SK-N-MC (cell line): ENCODE results near the gene SENP8.

ENCODE experiments used
- EZH2 ChIP-seq: fragments of 200-600 bp; sonication (generic); IDR thresholded peaks from one replicate; pipeline ENCODE4 v1.6.1; 2017; ENCODE audit warnings: antibody characterized with exemption
- FOXP2 ChIP-seq: optimal IDR thresholded peaks from 2 replicates; pipeline ENCODE3; 2011; ENCODE audit warnings: mild to moderate bottlenecking, moderate library complexity; ENCODE audit not compliant: insufficient read depth; ENCODE audit errors: extremely low read length, control extremely low read depth
- POLR2AphosphoS5 ChIP-seq: IDR thresholded peaks from 2 replicates; pipeline ENCODE4 v1.6.1; 2012; ENCODE audit warnings: mild to moderate bottlenecking, low read depth, low read length, borderline replicate concordance

GRCh38 chr15:72139667-72140066 lies 21.5 kb downstream of the SENP8 start:
- no peak for TF ChIP-seq EZH2
- no peak for TF ChIP-seq POLR2AphosphoS5
- TF ChIP-seq FOXP2, result no peak
